OCI-LY1 (cell line): Measurements from ENCODE around the gene GALNT9.

ENCODE experiments used
- H2AFZ ChIP-seq: fragments of 200-600 bp; sonication (generic), shearing (Covaris generic); 2 replicates; pipeline ENCODE4 v1.6.0; 2014; ENCODE audit warnings: antibody characterized with exemption, mild to moderate bottlenecking, low read length
- H3F3A ChIP-seq: fragments of 200-600 bp; sonication (generic), shearing (Covaris generic); 2 replicates; pipeline ENCODE4 v1.6.0; 2014; ENCODE audit warnings: mild to moderate bottlenecking, antibody characterized with exemption, low read length, moderate library complexity; ENCODE audit not compliant: insufficient read depth
- H3K27ac ChIP-seq: fragments of 200-600 bp; sonication (generic); 2 replicates; pipeline ENCODE4 v1.5.1; 2014; ENCODE audit warnings: low read length, mixed run types, mild to moderate bottlenecking, low read depth; ENCODE audit not compliant: poor library complexity, severe bottlenecking
- H3K27me3 ChIP-seq: fragments of 200-600 bp; sonication (generic); 2 replicates; pipeline ENCODE4 v1.6.0; 2014; ENCODE audit warnings: antibody characterized with exemption, mild to moderate bottlenecking, low read length, moderate library complexity; ENCODE audit not compliant: insufficient read depth
- H3K36me3 ChIP-seq: fragments of 200-600 bp; sonication (generic); 2 replicates; pipeline ENCODE4 v1.6.1; 2014; ENCODE audit warnings: mild to moderate bottlenecking, antibody characterized with exemption, low read length, moderate library complexity, mixed read lengths; ENCODE audit not compliant: insufficient read depth
- H3K4me1 ChIP-seq: fragments of 200-600 bp; sonication (generic); 2 replicates; pipeline ENCODE4 v1.5.1; 2014; ENCODE audit warnings: mild to moderate bottlenecking, low read length, moderate library complexity; ENCODE audit not compliant: insufficient read depth, severe bottlenecking
- H3K4me2 ChIP-seq: fragments of 200-600 bp; sonication (generic), shearing (Covaris generic); 2 replicates; pipeline ENCODE4 v1.6.1; 2014; ENCODE audit warnings: low read length
- H3K4me3 ChIP-seq: fragments of 200-600 bp; sonication (generic); 2 replicates; pipeline ENCODE4 v1.5.1; 2014; ENCODE audit warnings: low read length, low read depth, mild to moderate bottlenecking, mixed read lengths; ENCODE audit not compliant: poor library complexity, severe bottlenecking
- H3K79me2 ChIP-seq: fragments of 200-600 bp; shearing (Covaris generic); 2 replicates; pipeline ENCODE4 v1.6.1; 2016; ENCODE audit warnings: mixed run types, low read length, mixed read lengths; ENCODE audit not compliant: insufficient read depth
- H3K9ac ChIP-seq: fragments of 200-600 bp; sonication (generic), shearing (Covaris generic); 2 replicates; pipeline ENCODE4 v1.6.1; 2014; ENCODE audit warnings: mild to moderate bottlenecking, low read length, mixed read lengths
- H3K9me2 ChIP-seq: fragments of 200-600 bp; sonication (generic), shearing (Covaris generic); 2 replicates; pipeline ENCODE4 v1.6.1; 2014; ENCODE audit warnings: low read depth, mild to moderate bottlenecking, low read length, mixed read lengths
- H3K9me3 ChIP-seq: fragments of 200-600 bp; shearing (Covaris generic); 2 replicates; pipeline ENCODE4 v1.6.1; 2014; ENCODE audit warnings: low read length, mixed read lengths
- H4K20me1 ChIP-seq: fragments of 200-600 bp; sonication (generic), shearing (Covaris generic); 2 replicates; pipeline ENCODE4 v1.6.0; 2016; ENCODE audit warnings: mild to moderate bottlenecking, low read length; ENCODE audit not compliant: insufficient read depth
- EZH2 ChIP-seq: fragments of 200-600 bp; sonication (generic), shearing (Covaris generic); IDR thresholded peaks from 2 replicates; pipeline ENCODE4 v1.8.0; 2017; ENCODE audit warnings: borderline replicate concordance, mixed run types, mild to moderate bottlenecking, antibody characterized with exemption, low read length, moderate library complexity, mixed read lengths
- TF ChIP-seq, protein P1 (sequence below): fragments of 200-600 bp; sonication (generic), shearing (Covaris generic); IDR thresholded peaks from 2 replicates; pipeline ENCODE4 v1.5.1; 2017; ENCODE audit warnings: mild to moderate bottlenecking, antibody characterized with exemption, low read length, moderate library complexity, mixed read lengths

The GALNT9 gene

GRCh38 chr12:132367852-132368251 is 38.5 kb upstream of the GALNT9 start:
- Histone ChIP-seq H3K9me2 (no peaks in the 10 kb centered on the region), H2AFZ (no peak overlapping the region), H3K4me1 (no peaks in the 10 kb centered on the region), H3K9me3 (0 out of 2 replicates have a peak, but pooled peaks cover 3% of the 10 kb centered on the region), H3K4me2 (no peak overlapping the region), H3K9ac (no peak overlapping the region), H3K36me3 (no peaks in the 10 kb centered on the region), H3K27ac (no peak overlapping the region), H4K20me1 (no peaks in the 10 kb centered on the region), H3K27me3 (no peaks in the 10 kb centered on the region; the same call in 1 of the 2 replicates), H3K79me2 (no peaks in the 10 kb centered on the region), H3F3A (no peaks in the 10 kb centered on the region), H3K4me3 (no peak overlapping the region)
- TF ChIP-seq EZH2, result no peak
- TF ChIP-seq, protein P1, sequence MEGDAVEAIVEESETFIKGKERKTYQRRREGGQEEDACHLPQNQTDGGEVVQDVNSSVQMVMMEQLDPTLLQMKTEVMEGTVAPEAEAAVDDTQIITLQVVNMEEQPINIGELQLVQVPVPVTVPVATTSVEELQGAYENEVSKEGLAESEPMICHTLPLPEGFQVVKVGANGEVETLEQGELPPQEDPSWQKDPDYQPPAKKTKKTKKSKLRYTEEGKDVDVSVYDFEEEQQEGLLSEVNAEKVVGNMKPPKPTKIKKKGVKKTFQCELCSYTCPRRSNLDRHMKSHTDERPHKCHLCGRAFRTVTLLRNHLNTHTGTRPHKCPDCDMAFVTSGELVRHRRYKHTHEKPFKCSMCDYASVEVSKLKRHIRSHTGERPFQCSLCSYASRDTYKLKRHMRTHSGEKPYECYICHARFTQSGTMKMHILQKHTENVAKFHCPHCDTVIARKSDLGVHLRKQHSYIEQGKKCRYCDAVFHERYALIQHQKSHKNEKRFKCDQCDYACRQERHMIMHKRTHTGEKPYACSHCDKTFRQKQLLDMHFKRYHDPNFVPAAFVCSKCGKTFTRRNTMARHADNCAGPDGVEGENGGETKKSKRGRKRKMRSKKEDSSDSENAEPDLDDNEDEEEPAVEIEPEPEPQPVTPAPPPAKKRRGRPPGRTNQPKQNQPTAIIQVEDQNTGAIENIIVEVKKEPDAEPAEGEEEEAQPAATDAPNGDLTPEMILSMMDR, result no peak

DNA sequence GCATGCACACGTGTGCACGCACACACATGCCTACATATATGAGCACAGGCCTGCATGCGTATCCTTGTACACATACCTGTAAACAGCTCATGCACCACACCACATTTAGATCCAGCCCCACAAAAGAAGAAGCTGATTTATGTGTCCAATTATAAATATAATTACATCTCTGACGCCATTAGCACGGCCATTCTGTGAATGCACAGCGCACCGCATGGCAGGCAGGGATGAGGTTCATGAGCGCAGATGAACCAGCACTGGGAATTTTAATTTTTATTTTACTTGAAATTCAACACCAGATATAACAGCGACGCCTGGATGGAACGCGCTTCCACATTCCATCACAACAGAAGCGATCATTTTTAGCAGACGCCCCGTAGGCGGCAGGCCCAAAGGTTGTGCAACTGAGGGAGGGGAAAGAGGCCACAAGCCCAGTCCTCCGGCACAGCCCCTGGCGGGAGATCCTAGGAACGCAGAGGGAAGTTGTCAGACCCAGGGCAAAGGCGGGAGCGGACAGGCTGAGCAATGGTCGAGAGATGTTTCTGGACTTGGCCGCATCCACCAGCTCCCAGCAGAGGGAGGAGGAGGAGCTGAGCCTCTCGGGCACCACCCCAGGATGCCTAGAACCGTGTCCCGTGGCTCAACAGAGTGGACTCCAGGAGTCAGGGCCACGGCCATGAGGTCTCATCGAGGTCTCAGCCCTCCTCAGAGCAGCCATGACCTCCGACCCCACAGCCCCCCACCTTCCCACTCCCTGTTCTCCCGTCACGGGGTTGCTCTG is 37.9 kb upstream of the GALNT9 start:
- H3F3A ChIP-seq, result no peaks in the 10 kb centered on the region
- H3K9ac ChIP-seq, result no peak overlapping the region
- no peaks in the 10 kb centered on the region for H3K4me1 ChIP-seq
- no peaks in the 10 kb centered on the region for H3K79me2 ChIP-seq
- no peak overlapping the region for H3K4me3 ChIP-seq
- no peaks in the 10 kb centered on the region for H3K9me2 ChIP-seq
- no peak for TF ChIP-seq EZH2
- TF ChIP-seq, protein P1, result no peak
- H2AFZ ChIP-seq, result no peak overlapping the region
- H4K20me1 ChIP-seq, result no peaks in the 10 kb centered on the region
- H3K27me3 ChIP-seq, result no peaks in the 10 kb centered on the region; the same call in 1 of the 2 replicates
- no peak overlapping the region for H3K27ac ChIP-seq
- 0 out of 2 replicates have a peak, but pooled peaks cover 3% of the 10 kb centered on the region for H3K9me3 ChIP-seq
- no peaks in the 10 kb centered on the region for H3K36me3 ChIP-seq
- no peak overlapping the region for H3K4me2 ChIP-seq

DNA sequence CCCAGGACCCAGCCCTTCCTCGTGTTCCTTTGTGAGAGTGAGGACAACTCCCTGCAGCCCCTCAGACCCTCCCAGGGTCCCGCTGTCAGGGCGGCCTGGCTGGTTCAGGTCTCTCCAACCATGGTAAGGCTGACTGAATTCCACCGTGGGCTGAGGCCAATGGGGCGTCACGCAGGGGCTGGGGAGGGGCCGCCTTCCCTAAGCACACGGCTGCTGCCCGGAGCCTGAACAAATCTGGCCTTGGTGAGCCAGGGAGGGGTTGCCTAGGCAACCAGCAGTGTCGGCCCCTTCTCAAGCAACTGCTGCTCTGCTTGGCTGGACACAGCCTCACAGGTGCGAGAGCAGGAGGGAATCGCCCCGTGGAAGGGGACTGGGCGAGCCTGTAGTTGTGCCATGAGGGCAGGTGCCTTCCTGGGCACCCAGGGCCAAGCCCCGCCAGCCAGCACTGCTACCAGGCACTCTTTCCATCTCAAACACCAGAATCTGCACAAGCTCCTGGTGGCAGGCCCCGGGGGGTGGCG is 37.0 kb upstream of the GALNT9 start:
- H3K4me2 ChIP-seq, result no peak overlapping the region
- H3K4me1 ChIP-seq, result no peaks in the 10 kb centered on the region
- H3K9me3 ChIP-seq, result 0 out of 2 replicates have a peak, but pooled peaks cover 3% of the 10 kb centered on the region
- H3K9ac ChIP-seq, result no peak overlapping the region
- no peaks in the 10 kb centered on the region for H4K20me1 ChIP-seq
- TF ChIP-seq, protein P1, result no peak
- TF ChIP-seq EZH2, result no peak
- no peak overlapping the region for H2AFZ ChIP-seq
- no peak overlapping the region for H3K4me3 ChIP-seq
- no peak overlapping the region for H3K27ac ChIP-seq
- H3K79me2 ChIP-seq, result no peaks in the 10 kb centered on the region
- no peaks in the 10 kb centered on the region for H3F3A ChIP-seq
- H3K9me2 ChIP-seq, result no peaks in the 10 kb centered on the region
- H3K27me3 ChIP-seq, result no peaks in the 10 kb centered on the region; the same call in 1 of the 2 replicates
- H3K36me3 ChIP-seq, result no peaks in the 10 kb centered on the region
